ENCODE data around the gene PPP1R36.

PPP1R36 gene

GRCh38 chr14:64572386-64573104 is 22.8 kb downstream of the PPP1R36 start:
- DNase-seq, result no peak

DNA sequence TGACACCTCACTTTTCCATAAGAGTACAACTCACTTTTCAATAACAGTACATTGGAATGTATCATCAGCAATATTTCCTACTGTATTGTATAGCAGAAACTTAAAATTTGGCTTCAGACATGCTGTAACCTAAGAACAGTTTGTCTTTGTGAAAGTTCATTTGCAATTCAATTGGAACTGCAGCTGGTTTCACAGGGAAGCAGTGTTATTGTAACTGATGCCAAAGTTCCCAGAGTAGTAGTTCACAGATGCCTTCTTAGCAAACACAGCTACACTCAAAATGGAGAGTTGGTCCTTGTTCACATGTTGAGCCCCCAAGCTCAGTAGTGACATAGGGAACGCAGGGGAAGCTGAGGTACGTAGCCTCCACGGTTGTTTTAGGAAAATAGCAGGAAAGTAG is 23.3 kb downstream of the PPP1R36 start:
- DNase-seq, result no peak

DNA sequence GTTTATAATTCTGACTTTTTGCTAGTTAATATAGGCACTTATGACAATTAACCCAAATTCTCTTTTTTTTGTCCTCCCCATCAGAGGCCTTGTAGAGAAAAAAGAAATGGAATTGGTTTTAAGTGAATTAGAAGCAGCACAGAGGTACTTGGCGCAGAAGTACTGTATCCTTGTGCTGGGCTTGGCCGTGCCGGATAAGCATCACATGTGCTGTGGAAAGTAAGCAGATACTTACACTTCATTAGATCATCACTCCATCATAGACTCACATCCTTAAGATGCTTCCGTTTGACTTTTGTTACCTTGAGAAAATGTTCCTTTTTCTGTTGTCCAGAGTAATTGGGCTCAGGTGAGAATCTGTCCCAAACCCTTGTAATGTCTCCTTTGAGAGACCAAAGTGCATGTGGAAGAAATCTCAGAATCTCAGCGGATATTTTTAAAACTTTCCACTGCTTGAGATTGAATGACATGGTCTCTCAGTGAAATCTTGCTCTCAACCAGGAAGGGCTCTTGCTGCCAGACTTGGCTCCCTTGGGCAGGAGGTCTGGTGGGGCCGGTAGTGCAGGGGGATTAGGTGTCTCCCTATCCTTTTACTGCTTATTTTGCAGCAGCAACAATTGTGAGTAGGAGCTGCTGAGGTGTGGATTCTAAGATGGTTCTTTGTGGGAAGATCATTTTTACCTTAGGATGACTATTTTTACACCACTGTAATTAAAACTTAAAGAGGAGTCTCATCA is 24.8 kb downstream of the PPP1R36 start:
- no peak for DNase-seq

GRCh38 chr14:64577211-64577610 is 27.4 kb downstream of the PPP1R36 start:
- DNase-seq, result no peak

- DNase-seq, result no peak
Observed at GRCh38 chr14:64580467-64580866, 30.7 kb downstream of the PPP1R36 start.

- DNase-seq, result no peak
Observed at GRCh38 chr14:64581363-64581762, 31.6 kb downstream of the PPP1R36 start.

DNA sequence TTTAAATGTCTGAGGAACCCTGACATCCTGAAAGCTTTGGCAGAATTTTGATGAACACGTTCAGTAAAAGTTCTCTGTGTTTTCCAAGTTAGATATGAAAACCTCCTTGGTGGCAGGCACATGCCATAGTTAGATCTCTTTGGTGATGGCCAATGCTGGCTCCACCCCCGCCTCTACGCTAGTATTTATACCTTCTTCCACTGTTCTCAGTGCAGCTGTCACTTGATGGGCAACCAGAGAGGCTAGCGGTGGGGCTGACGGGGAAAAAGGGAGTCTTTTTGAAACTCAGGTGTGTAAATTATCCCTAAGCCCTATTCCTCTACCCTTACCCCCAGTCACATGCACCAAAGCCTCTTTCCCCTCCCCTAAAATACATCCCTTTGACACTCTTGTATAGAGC is 32.1 kb downstream of the PPP1R36 start:
- DNase-seq, result no peak

DNA sequence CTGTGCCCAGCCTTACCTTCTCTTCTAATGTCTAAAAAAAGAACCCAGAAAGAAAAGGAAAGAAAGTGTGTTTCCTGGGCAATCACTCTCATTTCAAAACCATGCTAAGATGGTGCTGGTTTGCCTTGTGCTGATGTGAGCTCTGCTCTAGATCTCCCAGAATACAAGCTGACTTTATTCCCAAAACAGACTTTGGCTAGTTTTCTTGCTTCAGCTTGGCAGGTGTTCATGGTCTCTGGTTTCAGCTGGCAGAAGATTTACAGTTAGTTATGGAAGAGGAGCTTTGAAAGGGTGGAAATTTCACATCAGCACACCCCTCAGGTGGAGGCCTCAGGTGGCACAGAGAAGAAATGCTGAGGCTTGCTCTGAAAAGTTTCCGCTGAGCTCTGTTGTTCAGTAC is 34.4 kb downstream of the PPP1R36 start:
- no peak for DNase-seq

- DNase-seq, result no peak
Observed at GRCh38 chr14:64591809-64592208, 42.0 kb downstream of the PPP1R36 start.

DNA sequence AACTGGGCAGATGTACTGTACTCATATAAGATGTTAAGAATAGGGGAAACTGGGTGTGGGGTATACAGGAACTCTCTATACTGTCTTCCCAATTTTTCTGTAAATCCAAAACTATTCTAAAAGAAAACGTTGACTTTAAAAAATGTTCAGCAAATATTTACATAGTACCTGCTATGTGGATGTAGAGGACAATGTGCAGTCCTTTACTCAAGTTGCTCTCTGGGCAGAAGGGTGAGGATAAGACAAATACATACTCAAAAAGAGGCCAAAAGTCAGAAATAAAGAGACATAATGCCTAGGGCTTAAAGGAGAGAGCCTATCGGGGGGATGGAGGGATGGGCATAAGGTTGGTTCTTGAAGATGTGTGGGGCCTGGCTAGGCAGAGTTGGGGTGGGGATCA is 44.7 kb downstream of the PPP1R36 start:
- DNase-seq, result no peak

DNA sequence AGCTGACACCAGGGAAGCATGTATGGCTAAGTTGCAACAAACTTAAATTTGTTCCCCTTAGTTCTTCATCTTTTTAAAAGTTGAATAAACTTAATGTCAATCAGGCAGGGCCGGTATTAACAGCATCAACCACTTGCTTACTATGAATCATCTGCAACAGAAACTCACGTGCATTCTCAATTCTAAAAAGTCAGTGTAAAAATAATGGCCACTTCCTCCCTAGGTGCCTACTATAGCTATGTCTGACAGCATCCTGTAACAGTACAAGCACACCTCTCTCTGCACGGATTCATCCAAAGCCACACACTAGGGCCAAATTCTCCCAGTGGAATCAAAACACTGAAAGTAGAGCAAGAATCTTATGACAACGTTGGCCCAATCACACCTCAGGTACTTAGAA is 48.6 kb downstream of the PPP1R36 start:
- no peak for DNase-seq

GRCh38 chr14:64601571-64601970 is 51.8 kb downstream of the PPP1R36 start:
- no peak for DNase-seq

DNA sequence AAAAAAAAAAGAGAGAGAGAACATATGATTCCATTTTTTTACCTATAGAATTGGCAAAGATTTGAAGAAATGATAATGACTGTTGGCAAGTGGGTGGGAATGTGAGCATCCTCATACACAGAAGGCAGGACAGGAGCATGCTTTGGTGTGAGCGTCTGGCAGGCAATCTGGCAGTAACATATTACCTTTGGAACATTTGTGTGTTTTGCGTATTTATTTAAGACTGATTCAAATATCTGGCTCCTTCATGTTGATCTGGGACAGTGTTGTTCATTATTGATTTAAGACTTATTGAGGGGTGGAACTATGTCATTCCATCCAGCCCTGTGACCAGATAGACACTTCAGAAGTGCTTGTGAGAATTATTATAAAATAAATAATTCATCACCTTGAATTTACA is 53.1 kb downstream of the PPP1R36 start:
- no peak for DNase-seq

DNA sequence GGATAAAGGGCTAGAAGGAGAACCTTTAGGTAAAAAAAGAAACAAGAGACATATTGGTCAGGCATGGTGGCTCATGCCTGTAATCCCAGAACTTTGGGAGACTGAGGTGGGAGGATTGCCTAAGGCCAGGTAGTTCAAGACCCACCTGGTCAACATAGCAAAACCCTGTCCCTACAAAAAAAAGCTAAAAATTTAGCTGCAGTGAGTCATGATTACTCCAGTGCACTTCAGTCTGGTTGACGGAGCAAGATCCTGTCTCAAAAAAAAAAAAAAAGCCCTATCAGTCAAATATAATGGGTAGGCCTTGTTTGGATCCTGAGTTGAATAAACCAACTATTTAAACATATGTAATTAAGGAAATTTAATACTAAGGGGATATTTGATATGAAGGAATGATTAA is 54.2 kb downstream of the PPP1R36 start:
- DNase-seq, result no peak

DNA sequence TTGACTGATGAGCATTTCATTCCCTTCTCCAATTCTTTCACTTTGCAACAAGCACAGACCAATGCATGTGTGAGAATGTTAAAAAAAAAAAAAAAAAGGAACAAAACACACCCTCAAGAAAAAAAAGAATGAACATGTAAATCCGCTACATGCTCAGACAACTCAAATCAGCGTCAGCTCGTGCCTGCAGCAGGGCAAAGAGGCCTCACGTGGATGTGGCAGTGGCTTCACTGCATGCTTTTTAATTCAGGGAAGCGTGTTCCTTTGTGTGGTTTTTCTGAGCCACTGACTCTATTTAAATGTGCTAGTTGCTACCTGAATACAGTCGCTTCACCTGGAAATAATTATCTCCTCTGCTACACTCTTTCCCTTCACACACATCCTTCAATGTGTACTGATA is 55.1 kb downstream of the PPP1R36 start:
- no peak for DNase-seq

DNA sequence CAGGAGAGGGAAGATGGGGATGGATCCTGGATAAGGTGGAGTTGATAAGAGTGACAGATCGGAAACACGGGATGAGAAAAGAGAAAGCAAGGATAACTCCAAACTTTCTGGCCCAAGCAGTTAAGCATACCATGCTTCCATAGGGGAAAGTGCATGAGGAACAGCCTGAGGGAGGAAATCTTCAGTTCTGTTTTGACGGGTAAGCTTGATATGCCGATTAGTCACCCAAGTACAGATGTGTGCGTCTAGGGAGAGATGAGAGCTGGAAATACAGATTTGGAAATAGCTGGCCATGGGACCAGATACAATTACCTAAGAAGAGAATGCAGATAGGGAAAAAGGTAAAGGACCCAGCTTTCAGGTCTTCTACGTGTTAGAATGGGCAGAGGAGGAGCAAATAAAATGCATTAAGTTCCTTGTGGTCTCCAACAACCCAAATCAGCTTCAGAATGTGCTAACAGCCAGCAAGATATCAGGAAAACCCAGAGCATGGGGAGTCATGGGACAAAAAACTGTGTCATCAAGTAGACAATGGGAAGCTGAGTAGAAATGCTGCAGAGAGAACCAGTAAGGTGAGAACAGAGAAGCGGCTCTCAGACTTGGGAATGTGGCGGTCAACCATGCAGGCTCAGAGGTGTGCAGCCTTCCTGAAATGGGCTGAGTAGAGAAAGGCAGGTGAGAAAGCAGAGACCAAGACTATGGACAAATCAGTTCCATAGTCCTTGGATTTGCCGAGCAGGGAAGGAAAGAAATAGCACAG is 56.3 kb downstream of the PPP1R36 start:
- DNase-seq, result no peak

- no peak for DNase-seq
Observed at GRCh38 chr14:64610049-64610746, 60.4 kb downstream of the PPP1R36 start.

DNA sequence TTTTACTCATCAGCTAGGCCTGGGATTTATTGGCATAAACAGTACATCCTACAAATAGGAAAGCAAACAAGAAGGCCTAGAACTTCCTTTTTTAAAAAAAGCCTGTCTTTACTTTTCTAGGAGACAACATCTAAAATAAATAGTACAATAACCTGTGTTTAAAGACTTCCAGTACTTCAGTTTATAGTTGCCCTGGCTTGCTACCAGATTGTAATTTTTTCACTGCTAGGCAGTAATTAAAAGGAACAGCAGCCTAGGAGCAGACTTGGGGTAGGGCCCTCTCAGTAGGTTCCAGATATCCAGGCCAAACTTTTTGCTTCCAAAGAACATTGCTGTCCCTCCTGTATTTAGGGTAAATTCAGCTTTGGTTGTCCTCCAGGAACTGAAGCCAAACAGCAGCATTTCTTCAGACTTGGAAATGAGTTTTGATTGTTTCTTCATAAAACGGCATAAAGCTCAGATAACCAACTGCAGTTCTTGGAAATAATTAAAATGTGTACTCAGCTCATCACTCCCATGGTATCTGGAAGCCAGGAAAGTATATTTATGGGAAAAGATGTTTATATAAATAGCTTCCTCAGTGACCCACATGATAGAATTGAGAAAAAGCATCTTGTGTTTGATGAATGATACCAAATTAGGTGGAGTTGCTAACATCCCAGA is 61.7 kb downstream of the PPP1R36 start:
- no peak for DNase-seq

GRCh38 chr14:64612021-64612380 is 62.2 kb downstream of the PPP1R36 start:
- DNase-seq, result no peak

- no peak for DNase-seq
Observed at GRCh38 chr14:64612971-64613666, 63.4 kb downstream of the PPP1R36 start.

GRCh38 chr14:64614166-64614565 is 64.4 kb downstream of the PPP1R36 start:
- no peak for DNase-seq

DNA sequence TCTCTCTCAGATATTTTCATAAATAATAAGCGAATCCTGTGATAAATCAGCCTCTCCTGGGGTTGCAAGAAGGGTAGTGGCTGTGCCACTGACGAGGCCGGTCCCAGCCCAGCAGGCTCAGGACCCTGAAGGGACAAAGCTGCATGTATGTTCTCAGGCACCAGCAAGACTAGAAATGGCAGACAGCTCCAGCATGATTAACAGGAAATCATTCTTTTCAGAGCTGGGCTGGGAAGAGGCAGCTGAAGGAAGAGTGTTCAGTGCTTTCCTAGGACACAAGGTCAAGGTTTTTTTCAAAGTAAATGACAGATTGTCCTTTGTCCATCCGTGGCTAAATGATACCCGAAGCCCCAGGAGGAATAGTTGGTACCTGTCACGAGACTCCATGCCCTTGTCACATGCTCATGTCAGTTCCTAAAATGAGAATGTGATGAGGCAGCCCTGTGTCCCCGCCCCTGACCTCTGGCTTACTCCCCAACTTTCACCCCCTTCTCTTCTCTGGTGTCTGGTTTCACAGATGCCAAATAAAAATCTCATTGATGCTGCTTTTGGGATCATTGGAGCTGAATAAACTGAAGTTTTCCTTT is 65.1 kb downstream of the PPP1R36 start:
- DNase-seq, result no peak

Data from CD4-positive, alpha-beta T cell treated with Interleukin-1 beta for 1 hour (primary cell).